ENCODE results near the gene CASD1. TPM values are rescaled to one million over a fixed set of nuclear protein-coding genes. Genes with fewer than 3 reads are reported as not detected.

CASD1 gene
- total and polyA plus RNA-seq, 10 of the 15 experiments (the other 5 are each of a cell fraction or from before 2014, with no cell fraction given) = 4.0 to 18.6 (median 10.7) TPM

DNA sequence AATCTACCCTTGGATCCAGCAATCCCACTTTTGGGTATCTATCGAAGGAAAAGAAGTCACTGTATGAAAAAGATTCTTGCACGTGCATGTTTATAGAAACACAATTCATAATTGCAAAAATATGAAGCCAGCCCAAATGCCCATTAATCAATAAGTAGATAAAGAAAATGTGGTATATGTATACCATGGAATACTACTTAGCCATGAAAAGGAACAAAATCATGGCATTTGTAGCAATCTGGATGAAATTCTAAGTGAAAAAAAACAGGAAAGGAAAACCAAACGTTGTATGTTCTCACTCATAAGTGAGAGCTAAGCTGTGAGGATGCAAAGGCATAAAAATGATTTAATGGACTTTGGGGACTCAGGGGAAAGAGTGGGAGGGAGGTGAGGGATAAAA is 18.2 kb upstream of the CASD1 start:
- intact Hi-C loops (cut with micrococcal nuclease; ENCODE audit: unreplicated experiment) = no loop called here
- no TSS peak for BruUV-seq (replicated peaks)
- Histone ChIP-seq H3K36me3 (ENCODE audit: control insufficient read depth in 2 of 2, insufficient read depth in 2 of 2, low read length in 1 of 2) (no peaks in the 10 kb centered on the region), H3K4me2 (ENCODE audit: control insufficient read depth, insufficient read depth) (no peak overlapping the region), H3K9me3 (replicated peaks; ENCODE audit: control insufficient read depth, insufficient read depth, low read length) (no peaks in the 10 kb centered on the region; the same call in 2 of the 3 replicates), H3K4me1 (ENCODE audit: control insufficient read depth, insufficient read depth, low read length) (no peaks in the 10 kb centered on the region), H3K27me3 (replicated peaks in 1 of 2; ENCODE audit: control insufficient read depth in 2 of 2, insufficient read depth in 2 of 2, low read length in 1 of 2) (no peaks in the 10 kb centered on the region), H3K79me2 (ENCODE audit: control insufficient read depth, insufficient read depth, low read length) (no peaks in the 10 kb centered on the region), H2AFZ (ENCODE audit: control insufficient read depth, low read depth, low read length) (no peak overlapping the region), H4K20me1 (ENCODE audit: control insufficient read depth, insufficient read depth) (no peaks in the 10 kb centered on the region), H3K9ac (ENCODE audit: control insufficient read depth, insufficient read depth, low read length) (no peak overlapping the region), H3K27ac (ENCODE audit: control insufficient read depth, insufficient read depth) (no peak overlapping the region), H3K4me3 (no peak overlapping the region)
- TF ChIP-seq DPF2 (IDR thresholded peaks at IDR 0.05) (no peak), SPI1 (IDR thresholded peaks at IDR 0.05; ENCODE audit: borderline replicate concordance, insufficient read depth, low read depth, low read length) (no peak), HDGF (IDR thresholded peaks at IDR 0.05) (no peak), ZNF217 (IDR thresholded peaks at IDR 0.05) (no peak), IKZF1 (conservative IDR thresholded peaks at IDR 0.05) (no peak), PAX8 (IDR thresholded peaks at IDR 0.05) (no peak), HDAC2 (IDR thresholded peaks at IDR 0.05) (no peak), ATF7 (IDR thresholded peaks at IDR 0.05; ENCODE audit: low read depth) (no peak), WRNIP1 (IDR thresholded peaks at IDR 0.05; ENCODE audit: borderline replicate concordance, low read depth, low read length) (no peak), RAD51 (IDR thresholded peaks at IDR 0.05) (no peak), TCF7 (IDR thresholded peaks at IDR 0.05; ENCODE audit: borderline replicate concordance) (no peak)
- TF ChIP-seq, protein P1, sequence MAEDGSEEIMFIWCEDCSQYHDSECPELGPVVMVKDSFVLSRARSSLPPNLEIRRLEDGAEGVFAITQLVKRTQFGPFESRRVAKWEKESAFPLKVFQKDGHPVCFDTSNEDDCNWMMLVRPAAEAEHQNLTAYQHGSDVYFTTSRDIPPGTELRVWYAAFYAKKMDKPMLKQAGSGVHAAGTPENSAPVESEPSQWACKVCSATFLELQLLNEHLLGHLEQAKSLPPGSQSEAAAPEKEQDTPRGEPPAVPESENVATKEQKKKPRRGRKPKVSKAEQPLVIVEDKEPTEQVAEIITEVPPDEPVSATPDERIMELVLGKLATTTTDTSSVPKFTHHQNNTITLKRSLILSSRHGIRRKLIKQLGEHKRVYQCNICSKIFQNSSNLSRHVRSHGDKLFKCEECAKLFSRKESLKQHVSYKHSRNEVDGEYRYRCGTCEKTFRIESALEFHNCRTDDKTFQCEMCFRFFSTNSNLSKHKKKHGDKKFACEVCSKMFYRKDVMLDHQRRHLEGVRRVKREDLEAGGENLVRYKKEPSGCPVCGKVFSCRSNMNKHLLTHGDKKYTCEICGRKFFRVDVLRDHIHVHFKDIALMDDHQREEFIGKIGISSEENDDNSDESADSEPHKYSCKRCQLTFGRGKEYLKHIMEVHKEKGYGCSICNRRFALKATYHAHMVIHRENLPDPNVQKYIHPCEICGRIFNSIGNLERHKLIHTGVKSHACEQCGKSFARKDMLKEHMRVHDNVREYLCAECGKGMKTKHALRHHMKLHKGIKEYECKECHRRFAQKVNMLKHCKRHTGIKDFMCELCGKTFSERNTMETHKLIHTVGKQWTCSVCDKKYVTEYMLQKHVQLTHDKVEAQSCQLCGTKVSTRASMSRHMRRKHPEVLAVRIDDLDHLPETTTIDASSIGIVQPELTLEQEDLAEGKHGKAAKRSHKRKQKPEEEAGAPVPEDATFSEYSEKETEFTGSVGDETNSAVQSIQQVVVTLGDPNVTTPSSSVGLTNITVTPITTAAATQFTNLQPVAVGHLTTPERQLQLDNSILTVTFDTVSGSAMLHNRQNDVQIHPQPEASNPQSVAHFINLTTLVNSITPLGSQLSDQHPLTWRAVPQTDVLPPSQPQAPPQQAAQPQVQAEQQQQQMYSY (CRISPR knock-in tag; IDR thresholded peaks at IDR 0.05) = no peak
- DNase-seq (ENCODE audit: low read depth, low spot score) = no peak
- SMC1A ChIA-PET (ENCODE audit: uncharacterized antibody, unreplicated experiment) = interaction anchor here (1.2 to 1.4 kb wide), 2 partner anchors 42 to 166 kb away, joined by 3 read pairs; no protein-coding TSS in a partner anchor
- no peak for ATAC-seq
- in situ Hi-C loops (cut with MboI) = no loop called here
- POLR2A ChIA-PET = no interaction called here
- 59% methylated on average over 3 of the region's 3 CpGs for WGBS (ENCODE audit: insufficient coverage, insufficient replicate concordance, low lambda C conversion rate, missing lambda C conversion rate)
- CTCF ChIA-PET = no interaction called here
- RAD21 ChIA-PET (ENCODE audit: unreplicated experiment) = interaction anchor here (2.2 kb wide), 1 partner anchor 42 kb away, joined by 6 read pairs; no protein-coding TSS in a partner anchor
- FAIRE-seq = no peak

Data from GM12878 (cell line).